LNCAP (cell line): ENCODE data around the gene MAN2A2.

ENCODE experiments used
- CTCF ChIP-seq: fragments of 450-650 bp; IDR thresholded peaks from 2 replicates; pipeline ENCODE4 v1.5.1; 2017; ENCODE audit warnings: mild to moderate bottlenecking

MAN2A2 gene

GRCh38 chr15:90883526-90883975 is 19.6 kb upstream of the MAN2A2 start:
- TF ChIP-seq CTCF, result no peak

- no peak for TF ChIP-seq CTCF
Measured at GRCh38 chr15:90883976-90884718, 19.0 kb upstream of the MAN2A2 start, which contains the start of gene FES. TSS of gene FES (plus strand) at chr15:90884504. CDS start at chr15:90885046, 542 bp downstream.

- TF ChIP-seq CTCF, result no peak
Measured at GRCh38 chr15:90884719-90885431, 18.2 kb upstream of the MAN2A2 start.

GRCh38 chr15:90885432-90886290 is 17.4 kb upstream of the MAN2A2 start:
- peak; percentile 98 for TF ChIP-seq CTCF

GRCh38 chr15:90886291-90886614 is 16.8 kb upstream of the MAN2A2 start:
- TF ChIP-seq CTCF, result peak; percentile 42; the same call in 1 of the 2 replicates

GRCh38 chr15:90887037-90887481 is 16.0 kb upstream of the MAN2A2 start:
- no peak for TF ChIP-seq CTCF

- no peak for TF ChIP-seq CTCF
Measured at GRCh38 chr15:90889313-90889730, 13.8 kb upstream of the MAN2A2 start.
